ENCODE data around the gene APOL1.
"Not testable (repeated sequence)": the region's sequence is repeated elsewhere in the genome, so short reads cannot be mapped to it uniquely, and the experiment has no call there.

Gene APOL1

DNA sequence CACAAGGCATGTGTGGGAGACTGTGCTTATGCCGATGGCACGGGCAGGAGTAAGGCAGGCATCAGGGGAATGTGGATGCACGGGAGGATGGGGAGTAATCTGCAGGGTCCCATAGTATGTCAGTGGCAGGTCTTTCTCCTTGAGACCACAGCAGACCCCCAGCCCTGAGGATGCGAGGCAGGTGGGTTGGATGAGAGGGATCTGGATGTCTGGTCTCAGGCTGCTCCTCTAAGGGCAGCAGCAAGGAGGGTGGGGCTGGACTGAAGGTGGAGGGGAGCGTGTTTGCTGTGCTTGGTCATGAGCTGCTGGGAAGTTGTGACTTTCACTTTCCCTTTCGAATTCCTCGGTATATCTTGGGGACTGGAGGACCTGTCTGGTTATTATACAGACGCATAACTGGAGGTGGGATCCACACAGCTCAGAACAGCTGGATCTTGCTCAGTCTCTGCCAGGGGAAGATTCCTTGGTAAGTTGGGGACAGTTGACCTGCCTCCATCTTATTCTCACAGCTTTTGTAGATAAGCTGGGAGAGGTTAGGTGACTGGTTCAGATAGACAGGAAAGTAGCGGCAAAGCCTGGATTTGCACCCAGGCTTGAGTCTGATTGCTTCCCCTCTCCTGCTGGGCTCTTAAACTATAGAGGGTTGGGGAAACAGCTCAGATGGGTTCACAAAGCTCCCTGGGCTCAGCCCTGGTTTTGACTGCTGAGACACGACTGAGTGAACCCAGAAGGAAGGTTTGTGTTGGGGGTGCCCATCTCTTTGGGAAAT, at the start of gene APOL1:
Gene APOL1, plus strand, starts transcription at position 380 of the 769 bp plus-strand sequence. CDS start 1,823 bp downstream, outside the sequence.
- H3K4me3 ChIP-seq (ENCODE audit: low read length) = peak within 1 kb of the TSS; percentile 53
- peaks cover 19% of the 10 kb centered on the region for H3K4me1 ChIP-seq (ENCODE audit: control insufficient read depth, insufficient read depth, low read length)
- no peaks in the 10 kb centered on the region for H3K27me3 ChIP-seq (ENCODE audit: control insufficient read depth, insufficient read depth, low read length)
- H3K9ac ChIP-seq (ENCODE audit: low read length) = peak within 1 kb of the TSS; percentile 1
- H3K36me3 ChIP-seq (ENCODE audit: control insufficient read depth, insufficient read depth, low read length) = no peaks in the 10 kb centered on the region
- H3K27ac ChIP-seq (ENCODE audit: low read depth, low read length) = peak within 1 kb of the TSS; percentile 79

DNA sequence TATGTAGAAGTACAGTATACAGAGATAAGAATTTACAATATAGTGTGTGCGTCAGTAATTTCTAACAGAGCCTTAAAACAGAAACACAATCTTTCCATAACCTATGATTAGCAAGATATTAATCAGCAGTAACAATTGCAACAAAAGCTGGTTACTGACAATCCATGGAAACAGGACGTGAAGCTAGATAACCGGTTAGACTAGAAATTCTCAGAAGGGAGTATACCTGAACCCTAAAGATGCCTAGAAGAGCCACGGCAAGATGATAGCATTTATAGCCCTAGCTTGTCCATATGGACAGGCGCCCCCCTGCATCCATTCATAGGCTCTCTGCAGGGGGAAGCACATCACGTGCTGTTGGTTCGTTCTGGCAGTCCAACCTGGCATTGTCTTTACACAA, 49.5 kb upstream of the APOL1 start:
- not testable (repeated sequence) for H3K9ac ChIP-seq (ENCODE audit: low read length); H3K36me3 ChIP-seq (ENCODE audit: control insufficient read depth, insufficient read depth, low read length); H3K27ac ChIP-seq (ENCODE audit: low read depth, low read length); H3K4me1 ChIP-seq (ENCODE audit: control insufficient read depth, insufficient read depth, low read length); H3K27me3 ChIP-seq (ENCODE audit: control insufficient read depth, insufficient read depth, low read length); H3K4me3 ChIP-seq (ENCODE audit: low read length)

DNA sequence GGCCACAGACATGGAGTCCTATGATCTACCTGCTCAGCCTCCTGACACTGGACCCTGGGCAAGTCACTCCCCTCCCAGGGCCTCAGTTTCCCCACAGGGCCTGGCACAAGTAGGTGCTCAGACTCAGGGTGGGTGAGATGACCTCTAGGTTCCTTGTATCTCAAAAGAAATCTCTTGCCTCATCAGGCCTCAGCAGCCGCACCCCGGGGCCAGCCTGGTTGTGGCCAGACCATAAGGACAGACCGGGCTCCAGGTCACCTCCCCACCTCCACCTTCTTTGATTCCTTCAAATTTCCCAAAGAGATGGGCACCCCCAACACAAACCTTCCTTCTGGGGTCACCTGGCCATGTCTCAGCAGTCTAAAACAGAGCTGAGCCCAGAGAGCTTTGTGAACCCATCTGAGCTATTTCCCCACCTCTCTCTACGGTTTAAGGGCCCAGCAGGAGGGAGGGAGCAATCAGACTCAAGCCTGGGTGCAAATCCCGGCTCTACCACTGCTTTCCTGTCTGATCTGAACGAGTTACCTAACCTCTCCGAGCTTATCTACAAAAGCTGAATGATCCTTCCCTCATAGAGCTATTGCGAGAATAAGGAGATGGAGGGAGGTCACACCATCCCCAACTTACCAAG, 48.8 kb upstream of the APOL1 start:
- no peak overlapping the region for H3K4me3 ChIP-seq (ENCODE audit: low read length)
- no peaks in the 10 kb centered on the region for H3K27me3 ChIP-seq (ENCODE audit: control insufficient read depth, insufficient read depth, low read length)
- H3K4me1 ChIP-seq (ENCODE audit: control insufficient read depth, insufficient read depth, low read length) = peaks cover 6% of the 10 kb centered on the region
- H3K36me3 ChIP-seq (ENCODE audit: control insufficient read depth, insufficient read depth, low read length) = no peaks in the 10 kb centered on the region
- no peak overlapping the region for H3K9ac ChIP-seq (ENCODE audit: low read length)
- H3K27ac ChIP-seq (ENCODE audit: low read depth, low read length) = no peak overlapping the region

DNA sequence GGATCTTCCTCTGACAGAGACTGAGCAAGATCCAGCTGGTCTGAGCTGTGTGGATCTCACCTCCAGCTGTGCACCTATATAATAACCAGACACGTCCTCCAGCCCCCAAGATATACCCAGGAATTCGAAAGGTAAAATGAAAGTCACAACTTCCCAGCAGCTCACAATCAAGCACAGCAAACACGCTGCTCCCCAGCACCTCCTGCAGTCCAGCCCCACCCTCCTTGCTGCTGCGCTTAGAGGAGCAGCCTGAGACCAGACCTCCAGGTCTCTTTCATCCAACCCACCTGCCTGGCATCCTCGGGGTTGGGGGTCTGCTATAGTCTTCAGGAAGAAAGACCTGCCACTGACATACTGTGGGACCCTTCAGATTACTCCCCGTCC, 48.3 kb upstream of the APOL1 start:
- H3K36me3 ChIP-seq (ENCODE audit: control insufficient read depth, insufficient read depth, low read length) = no peaks in the 10 kb centered on the region
- no peak overlapping the region for H3K9ac ChIP-seq (ENCODE audit: low read length)
- no peak overlapping the region for H3K27ac ChIP-seq (ENCODE audit: low read depth, low read length)
- peaks cover 6% of the 10 kb centered on the region for H3K4me1 ChIP-seq (ENCODE audit: control insufficient read depth, insufficient read depth, low read length)
- no peaks in the 10 kb centered on the region for H3K27me3 ChIP-seq (ENCODE audit: control insufficient read depth, insufficient read depth, low read length)
- H3K4me3 ChIP-seq (ENCODE audit: low read length) = no peak overlapping the region

DNA sequence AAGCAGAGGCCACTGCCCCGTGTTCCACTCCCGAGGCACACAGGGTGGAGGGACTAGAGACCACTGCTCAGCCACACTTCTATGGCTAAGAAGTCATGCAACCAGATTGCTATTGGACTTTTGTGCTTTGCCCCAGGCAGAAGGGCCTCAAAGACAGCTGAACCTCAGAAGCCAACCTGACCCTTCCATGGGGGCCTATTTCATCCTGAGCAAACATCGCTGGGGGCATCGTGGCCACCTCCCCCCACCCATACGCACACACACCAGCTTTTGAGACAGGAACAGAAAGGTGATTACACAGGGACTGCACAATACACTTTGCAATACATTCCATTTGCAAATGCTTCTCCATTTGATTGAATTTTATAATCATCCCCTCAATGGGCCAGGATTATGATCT, 47.4 kb upstream of the APOL1 start:
- H3K27ac ChIP-seq (ENCODE audit: low read depth, low read length); H3K4me3 ChIP-seq (ENCODE audit: low read length); H3K27me3 ChIP-seq (ENCODE audit: control insufficient read depth, insufficient read depth, low read length); H3K4me1 ChIP-seq (ENCODE audit: control insufficient read depth, insufficient read depth, low read length); H3K9ac ChIP-seq (ENCODE audit: low read length); H3K36me3 ChIP-seq (ENCODE audit: control insufficient read depth, insufficient read depth, low read length): not testable (repeated sequence)

DNA sequence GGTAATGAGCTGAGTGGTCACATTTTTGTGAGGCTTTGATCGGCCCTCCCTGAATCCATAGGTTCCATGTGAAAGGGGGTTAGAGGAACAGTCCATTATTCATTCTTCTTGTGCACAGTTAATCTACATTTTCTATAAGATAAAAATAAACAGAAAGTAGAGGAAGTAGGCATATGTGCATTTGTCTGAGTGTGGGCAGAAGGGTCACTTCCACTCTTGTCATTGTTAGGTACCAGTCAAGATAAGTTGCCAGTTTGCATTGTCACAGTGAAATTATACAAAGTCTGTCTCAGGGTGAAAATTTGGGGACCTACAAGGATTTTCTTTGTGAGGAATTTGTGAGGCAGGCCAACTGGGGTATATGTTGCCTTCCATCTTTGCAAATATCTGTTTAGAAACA, 46.7 kb upstream of the APOL1 start:
- H3K27me3 ChIP-seq (ENCODE audit: control insufficient read depth, insufficient read depth, low read length) = no peaks in the 10 kb centered on the region
- no peak overlapping the region for H3K4me3 ChIP-seq (ENCODE audit: low read length)
- no peaks in the 10 kb centered on the region for H3K36me3 ChIP-seq (ENCODE audit: control insufficient read depth, insufficient read depth, low read length)
- no peak overlapping the region for H3K9ac ChIP-seq (ENCODE audit: low read length)
- H3K27ac ChIP-seq (ENCODE audit: low read depth, low read length) = no peak overlapping the region
- H3K4me1 ChIP-seq (ENCODE audit: control insufficient read depth, insufficient read depth, low read length) = peaks cover 6% of the 10 kb centered on the region

DNA sequence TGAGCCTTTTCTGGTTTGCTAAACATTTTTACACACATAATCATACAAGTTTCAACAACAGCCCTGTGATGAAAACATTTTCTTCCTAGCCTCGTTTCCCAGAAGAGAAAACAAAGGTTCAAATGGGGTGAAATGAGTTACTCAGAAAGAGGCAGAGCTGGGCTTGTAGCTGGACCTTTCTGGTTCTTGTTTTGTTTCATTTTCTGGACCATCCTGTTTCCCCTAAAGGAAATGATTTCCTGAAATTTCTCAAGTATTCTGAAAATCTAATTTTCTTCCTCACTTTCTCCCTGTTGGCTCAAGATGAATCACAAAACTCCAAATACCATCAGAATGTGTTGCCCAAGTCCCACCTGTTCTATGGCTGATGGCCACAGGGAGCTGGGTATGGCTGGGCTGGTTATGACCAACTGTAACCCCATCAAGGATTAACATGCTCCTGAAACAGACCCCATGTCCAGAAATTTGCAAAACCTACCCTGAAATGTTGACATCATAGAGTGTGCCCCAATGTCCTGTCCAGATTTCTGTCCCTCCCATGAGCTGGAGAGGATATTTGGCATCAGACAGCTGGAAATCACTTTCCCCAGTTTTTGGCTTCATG, 44.7 kb upstream of the APOL1 start:
- H3K4me3 ChIP-seq (ENCODE audit: low read length) = no peak overlapping the region
- H3K27me3 ChIP-seq (ENCODE audit: control insufficient read depth, insufficient read depth, low read length) = no peaks in the 10 kb centered on the region
- H3K36me3 ChIP-seq (ENCODE audit: control insufficient read depth, insufficient read depth, low read length) = no peaks in the 10 kb centered on the region
- H3K9ac ChIP-seq (ENCODE audit: low read length) = no peak overlapping the region
- H3K4me1 ChIP-seq (ENCODE audit: control insufficient read depth, insufficient read depth, low read length) = no peaks in the 10 kb centered on the region
- H3K27ac ChIP-seq (ENCODE audit: low read depth, low read length) = no peak overlapping the region

DNA sequence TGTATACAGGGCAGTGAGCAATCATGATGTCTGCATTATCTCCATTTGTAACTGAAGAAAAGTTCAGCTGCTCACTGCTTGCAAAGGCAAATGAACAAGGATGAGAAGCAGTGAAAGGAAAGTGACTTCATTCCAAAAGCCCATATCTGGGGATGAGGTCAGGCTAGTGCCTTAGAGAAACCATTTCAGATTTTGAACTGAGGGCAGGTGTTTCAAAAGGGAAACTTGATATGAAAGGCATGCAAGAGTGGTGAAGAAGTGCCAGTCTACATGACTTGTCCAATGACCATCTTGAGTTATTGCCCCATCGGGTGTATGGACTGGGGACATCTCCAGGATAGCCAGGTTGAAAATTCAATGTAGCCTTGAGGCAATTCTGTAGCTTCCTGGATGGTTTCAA, 44.0 kb upstream of the APOL1 start:
- H3K4me1 ChIP-seq (ENCODE audit: control insufficient read depth, insufficient read depth, low read length) = no peaks in the 10 kb centered on the region
- H3K4me3 ChIP-seq (ENCODE audit: low read length) = no peak overlapping the region
- H3K27ac ChIP-seq (ENCODE audit: low read depth, low read length) = no peak overlapping the region
- H3K9ac ChIP-seq (ENCODE audit: low read length) = no peak overlapping the region
- H3K36me3 ChIP-seq (ENCODE audit: control insufficient read depth, insufficient read depth, low read length) = no peaks in the 10 kb centered on the region
- no peaks in the 10 kb centered on the region for H3K27me3 ChIP-seq (ENCODE audit: control insufficient read depth, insufficient read depth, low read length)

DNA sequence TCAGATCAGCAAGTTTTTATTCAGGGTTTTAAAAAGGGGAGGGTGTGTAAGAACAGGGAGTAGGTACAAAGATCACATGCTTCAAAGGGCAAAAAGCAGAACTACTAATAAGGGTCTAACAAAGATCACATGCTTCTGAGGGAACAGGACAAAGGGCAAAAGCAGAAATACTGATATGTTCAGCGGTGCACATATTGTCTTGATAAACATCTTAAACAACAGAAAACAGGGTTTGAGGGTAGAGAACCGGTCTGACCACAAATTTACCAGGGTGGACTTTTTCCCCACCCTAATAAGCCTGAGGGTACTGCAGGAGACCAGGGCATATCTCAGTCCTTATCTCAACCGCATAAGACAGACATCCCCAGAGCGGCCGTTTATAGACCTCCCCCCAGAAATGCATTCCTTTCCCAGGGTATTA, 43.4 kb upstream of the APOL1 start:
- H3K27ac ChIP-seq (ENCODE audit: low read depth, low read length); H3K27me3 ChIP-seq (ENCODE audit: control insufficient read depth, insufficient read depth, low read length); H3K36me3 ChIP-seq (ENCODE audit: control insufficient read depth, insufficient read depth, low read length); H3K9ac ChIP-seq (ENCODE audit: low read length); H3K4me3 ChIP-seq (ENCODE audit: low read length); H3K4me1 ChIP-seq (ENCODE audit: control insufficient read depth, insufficient read depth, low read length): not testable (repeated sequence)

- no peak overlapping the region for H3K27ac ChIP-seq (ENCODE audit: low read depth, low read length)
Measured at GRCh38 chr22:36210224-36210623, 42.7 kb upstream of the APOL1 start.

DNA sequence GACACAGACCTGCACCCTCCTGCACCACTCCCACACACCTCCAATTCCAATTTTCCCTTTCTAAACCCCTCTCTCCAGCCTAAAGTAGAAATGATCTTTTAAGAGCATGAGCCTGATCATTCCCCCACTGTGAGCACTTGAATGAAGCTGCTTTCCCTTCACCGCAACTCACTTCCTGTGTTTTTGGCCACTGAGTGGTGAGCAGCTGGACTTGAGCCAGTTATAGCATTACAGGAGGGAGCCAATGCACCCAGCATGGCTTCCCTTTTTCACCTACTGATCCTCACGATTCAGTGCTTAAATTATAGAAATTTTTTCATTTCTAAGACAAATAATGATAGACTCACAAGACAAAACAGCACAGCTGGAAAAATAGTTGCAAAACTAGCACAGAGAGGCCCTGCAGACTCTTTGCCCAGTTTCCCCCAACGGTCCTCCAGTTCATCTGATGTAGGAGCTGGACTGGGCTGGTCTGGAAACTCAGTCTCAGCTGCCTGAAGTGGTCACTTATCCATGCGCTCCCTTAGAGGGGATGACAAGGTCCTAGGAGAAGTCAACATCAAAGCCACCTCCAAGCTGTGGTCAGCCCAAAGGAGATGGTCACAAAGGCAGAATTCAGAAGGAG, 41.6 kb upstream of the APOL1 start:
- Histone ChIP-seq H3K27me3 (ENCODE audit: control insufficient read depth, insufficient read depth, low read length) (no peaks in the 10 kb centered on the region), H3K4me1 (ENCODE audit: control insufficient read depth, insufficient read depth, low read length) (no peaks in the 10 kb centered on the region), H3K9ac (ENCODE audit: low read length) (no peak overlapping the region), H3K4me3 (ENCODE audit: low read length) (no peak overlapping the region), H3K27ac (ENCODE audit: low read depth, low read length) (no peak overlapping the region), H3K36me3 (ENCODE audit: control insufficient read depth, insufficient read depth, low read length) (no peaks in the 10 kb centered on the region)

More at GRCh38 chr22:36210224-36210623, 42.7 kb upstream of the APOL1 start:
- H3K27me3 ChIP-seq (ENCODE audit: control insufficient read depth, insufficient read depth, low read length) = no peaks in the 10 kb centered on the region
- H3K4me3 ChIP-seq (ENCODE audit: low read length) = no peak overlapping the region
- no peaks in the 10 kb centered on the region for H3K36me3 ChIP-seq (ENCODE audit: control insufficient read depth, insufficient read depth, low read length)
- H3K4me1 ChIP-seq (ENCODE audit: control insufficient read depth, insufficient read depth, low read length) = no peaks in the 10 kb centered on the region
- H3K9ac ChIP-seq (ENCODE audit: low read length) = no peak overlapping the region

DNA sequence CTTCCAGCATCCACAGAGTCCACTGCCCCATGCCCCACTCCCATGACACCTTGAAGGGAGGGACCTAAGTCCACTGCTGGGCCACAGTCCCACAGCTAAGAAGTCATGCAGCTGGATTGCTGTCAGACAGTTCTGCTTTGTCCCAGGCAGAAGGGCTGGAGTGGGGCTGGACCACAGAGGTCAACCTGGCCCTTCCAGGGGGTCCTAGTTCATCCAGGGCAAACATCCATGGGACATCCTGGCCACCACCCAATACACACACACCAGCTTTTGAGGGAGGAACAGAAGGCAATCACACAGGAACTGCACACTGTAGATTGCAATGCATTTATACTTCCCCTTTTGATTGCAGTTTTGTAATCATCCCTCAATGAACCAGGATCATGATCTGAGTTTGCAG, 40.0 kb upstream of the APOL1 start:
- Histone ChIP-seq H3K36me3 (ENCODE audit: control insufficient read depth, insufficient read depth, low read length) (no peaks in the 10 kb centered on the region), H3K9ac (ENCODE audit: low read length) (no peak overlapping the region), H3K4me1 (ENCODE audit: control insufficient read depth, insufficient read depth, low read length) (no peaks in the 10 kb centered on the region), H3K27ac (ENCODE audit: low read depth, low read length) (no peak overlapping the region), H3K27me3 (ENCODE audit: control insufficient read depth, insufficient read depth, low read length) (no peaks in the 10 kb centered on the region), H3K4me3 (ENCODE audit: low read length) (no peak overlapping the region)
